Neuronal stem cell (in vitro differentiated cells): ENCODE results near the gene C4orf50.

Experiments
- DNase-seq: peaks from one replicate; pipeline ENCODE4 v3.0.0-alpha.2; 2013; ENCODE audit warnings: low spot score
- H2AFZ ChIP-seq: one replicate; pipeline ENCODE4 v1.6.1; 2013; ENCODE audit warnings: mild to moderate bottlenecking, low read length, inconsistent platforms
- H2AK5ac ChIP-seq: 2 replicates; pipeline ENCODE4 v1.6.1; 2013; ENCODE audit warnings: low read depth, mild to moderate bottlenecking, inconsistent platforms, low read length, moderate library complexity, mixed read lengths
- H2BK120ac ChIP-seq: 2 replicates; pipeline ENCODE4 v1.6.1; 2013; ENCODE audit warnings: low read depth, mild to moderate bottlenecking, inconsistent platforms, low read length, moderate library complexity, mixed read lengths
- H2BK12ac ChIP-seq: one replicate; pipeline ENCODE4 v1.6.1; 2013; ENCODE audit warnings: low read length, inconsistent platforms
- H2BK15ac ChIP-seq: 2 replicates; pipeline ENCODE4 v1.6.1; 2013; ENCODE audit warnings: mild to moderate bottlenecking, low read length, inconsistent platforms, mixed read lengths
- H2BK5ac ChIP-seq: one replicate; pipeline ENCODE4 v1.6.1; 2013; ENCODE audit warnings: inconsistent platforms, mild to moderate bottlenecking, low read length, moderate library complexity
- H3K14ac ChIP-seq: one replicate; pipeline ENCODE4 v1.6.1; 2013; ENCODE audit warnings: low read length, inconsistent platforms
- H3K18ac ChIP-seq: 2 replicates; pipeline ENCODE4 v1.6.1; 2013; ENCODE audit warnings: low read length, inconsistent platforms
- H3K23ac ChIP-seq: 2 replicates; pipeline ENCODE4 v1.6.1; 2013; ENCODE audit warnings: low read depth, mild to moderate bottlenecking, mixed read lengths, low read length, inconsistent platforms; ENCODE audit not compliant: poor library complexity
- H3K27ac ChIP-seq: replicated peaks from 3 replicates; pipeline ENCODE4 v1.5.1; 2013; ENCODE audit warnings: low read length, inconsistent platforms
- H3K27me3 ChIP-seq, 3 experiments: 2 replicates each; pipeline ENCODE4 v1.6.1; 2013; ENCODE audit warnings: low read length in 3 of 3, mild to moderate bottlenecking in 2 of 3, inconsistent platforms in 1 of 3, low read depth in 1 of 3, mixed read lengths in 1 of 3, moderate library complexity in 1 of 3; ENCODE audit not compliant: control insufficient read depth in 3 of 3, insufficient read depth in 3 of 3
- H3K36me3 ChIP-seq, 2 donors: replicated peaks in 1 of 2; 2 replicates each; pipeline ENCODE4 v1.6.1; 2013; ENCODE audit warnings: low read length in 2 of 2; ENCODE audit not compliant: control insufficient read depth in 2 of 2, insufficient read depth in 2 of 2
- H3K4ac ChIP-seq: 2 replicates; pipeline ENCODE4 v1.6.1; 2013; ENCODE audit warnings: inconsistent platforms, mild to moderate bottlenecking, low read length, moderate library complexity
- H3K4me1 ChIP-seq, 2 donors: 1 replicate in 1 of 2; 2 replicates in 1 of 2; pipeline ENCODE4 v1.6.1; 2013; ENCODE audit warnings: low read length in 2 of 2, low read depth in 1 of 2; ENCODE audit not compliant: control insufficient read depth in 2 of 2, insufficient read depth in 1 of 2
- H3K4me2 ChIP-seq: one replicate; pipeline ENCODE4 v1.6.1; 2013; ENCODE audit warnings: mild to moderate bottlenecking, low read length, inconsistent platforms; ENCODE audit not compliant: insufficient read depth, poor library complexity, severe bottlenecking
- H3K4me3 ChIP-seq, 2 donors: 2 replicates each; pipeline ENCODE4 v1.5.1; 2013; ENCODE audit warnings: low read length in 2 of 2, mild to moderate bottlenecking in 2 of 2, inconsistent platforms in 1 of 2, moderate library complexity in 1 of 2
- H3K79me1 ChIP-seq: one replicate; pipeline ENCODE4 v1.6.1; 2013; ENCODE audit warnings: low read depth, mild to moderate bottlenecking, inconsistent platforms, low read length, moderate library complexity
- H3K9ac ChIP-seq: one replicate; pipeline ENCODE4 v1.6.1; 2013; ENCODE audit warnings: mild to moderate bottlenecking, low read depth, low read length, inconsistent platforms; ENCODE audit not compliant: poor library complexity
- H3K9me3 ChIP-seq, 2 donors: replicated peaks in 1 of 2; 2 replicates each; pipeline versions ENCODE3 to v1.6.1; 2013; ENCODE audit warnings: low read length in 2 of 2, mild to moderate bottlenecking in 2 of 2, inconsistent platforms in 1 of 2, low read depth in 1 of 2, mixed read lengths in 1 of 2, moderate library complexity in 1 of 2; ENCODE audit not compliant: control insufficient read depth in 2 of 2, insufficient read depth in 1 of 2
- H4K8ac ChIP-seq: one replicate; pipeline ENCODE4 v1.6.1; 2013; ENCODE audit warnings: low read depth, mild to moderate bottlenecking, inconsistent platforms, low read length, moderate library complexity
- H4K91ac ChIP-seq: one replicate; pipeline ENCODE4 v1.6.1; 2013; ENCODE audit warnings: low read length, low read depth, mild to moderate bottlenecking, inconsistent platforms; ENCODE audit not compliant: poor library complexity
- WGBS, 2 donors: extraction: QIAGEN DNeasy Blood & Tissue Kit; methylation state at CpG; one replicate each; pipeline ENCODE4 v1.1.7; 2013; ENCODE audit warnings: missing lambda C conversion rate in 2 of 2, mixed read lengths in 1 of 2; ENCODE audit not compliant: insufficient read length in 2 of 2, insufficient replicate concordance in 1 of 2; ENCODE audit errors: extremely low coverage in 2 of 2; 5-methylcytosine and 5-hydroxymethylcytosine counted together

Gene C4orf50

GRCh38 chr4:5925419-5926200 is 92.6 kb downstream of the C4orf50 start:
- no peak overlapping the region for H4K91ac ChIP-seq
- no peak overlapping the region for H3K4ac ChIP-seq
- no peak overlapping the region for H3K18ac ChIP-seq
- no peak overlapping the region for H3K4me2 ChIP-seq
- WGBS, 2 donors: no CpG with 5 or more reads among the region's 16 CpGs
- no peak overlapping the region for H3K14ac ChIP-seq
- H3K79me1 ChIP-seq: no peaks in the 10 kb centered on the region
- H3K36me3 ChIP-seq: no peaks in the 10 kb centered on the region
- H2BK15ac ChIP-seq: no peak overlapping the region
- peaks cover 5 to 6% of the 10 kb centered on the region in 2 donors for H3K4me1 ChIP-seq
- no peak overlapping the region for H2AK5ac ChIP-seq
- H2BK12ac ChIP-seq: no peak overlapping the region
- no peak overlapping the region for H2BK120ac ChIP-seq
- H4K8ac ChIP-seq: no peak overlapping the region
- H3K4me3 ChIP-seq: no peak overlapping the region
- H3K27me3 ChIP-seq: peaks cover 0 to 46% (median 0%) of the 10 kb centered on the region in 3 experiments
- no peak overlapping the region for H3K9ac ChIP-seq
- no peak for DNase-seq
- peak overlapping the region; percentile 36 for H2AFZ ChIP-seq
- no peaks in the 10 kb centered on the region for H3K9me3 ChIP-seq
- H3K27ac ChIP-seq: no peak overlapping the region
- H2BK5ac ChIP-seq: no peak overlapping the region
- H3K23ac ChIP-seq: peak overlapping the region; percentile 15

GRCh38 chr4:5924461-5925125 is 93.6 kb downstream of the C4orf50 start:
- H3K9me3 ChIP-seq: no peaks in the 10 kb centered on the region
- H4K8ac ChIP-seq: no peak overlapping the region
- no peak overlapping the region for H2BK12ac ChIP-seq
- H3K79me1 ChIP-seq: no peaks in the 10 kb centered on the region
- H3K4ac ChIP-seq: no peak overlapping the region
- H3K9ac ChIP-seq: no peak overlapping the region
- WGBS, 2 donors: no CpG with 5 or more reads among the region's 12 CpGs
- no peak for DNase-seq
- H3K36me3 ChIP-seq: no peaks in the 10 kb centered on the region
- H2AFZ ChIP-seq: no peak overlapping the region
- no peak overlapping the region for H3K27ac ChIP-seq
- no peak overlapping the region for H2BK120ac ChIP-seq
- no peak overlapping the region for H3K14ac ChIP-seq
- peak overlapping the region; percentile 52 for H3K23ac ChIP-seq
- no peak overlapping the region for H3K18ac ChIP-seq
- H3K4me1 ChIP-seq: peaks cover 5 to 6% of the 10 kb centered on the region in 2 donors
- peak overlapping the region; percentile 57 for H2BK5ac ChIP-seq
- H3K4me3 ChIP-seq: no peak overlapping the region
- H3K27me3 ChIP-seq: peaks cover 0 to 36% (median 0%) of the 10 kb centered on the region in 3 experiments
- peak overlapping the region; percentile 40 for H2AK5ac ChIP-seq
- peak overlapping the region; percentile 30 for H2BK15ac ChIP-seq
- H4K91ac ChIP-seq: no peak overlapping the region
- no peak overlapping the region for H3K4me2 ChIP-seq

GRCh38 chr4:5923376-5923775 is 94.9 kb downstream of the C4orf50 start:
- Histone ChIP-seq H3K27ac (no peak overlapping the region), H3K36me3 (no peaks in the 10 kb centered on the region), H3K4me1 (peaks cover 5 to 6% of the 10 kb centered on the region in 2 donors), H4K91ac (no peak overlapping the region), H2BK12ac (no peak overlapping the region), H3K27me3 (peaks cover 0 to 32% (median 0%) of the 10 kb centered on the region in 3 experiments), H2BK120ac (no peak overlapping the region), H2BK5ac (no peak overlapping the region), H2AK5ac (no peak overlapping the region), H3K23ac (no peak overlapping the region), H4K8ac (no peak overlapping the region), H3K9me3 (no peaks in the 10 kb centered on the region), H3K4me2 (no peak overlapping the region), H3K4me3 (no peak overlapping the region), H3K4ac (no peak overlapping the region), H3K14ac (no peak overlapping the region), H3K79me1 (no peaks in the 10 kb centered on the region), H2BK15ac (no peak overlapping the region), H2AFZ (no peak overlapping the region), H3K9ac (peak overlapping the region; percentile 25), H3K18ac (no peak overlapping the region)
- no peak for DNase-seq
- no CpG with 5 or more reads among the region's 6 CpGs for WGBS, 2 donors

GRCh38 chr4:5922556-5922955 is 95.7 kb downstream of the C4orf50 start:
- no peak overlapping the region for H2AK5ac ChIP-seq
- no peaks in the 10 kb centered on the region for H3K79me1 ChIP-seq
- no CpG with 5 or more reads among the region's 3 CpGs for WGBS, 2 donors
- no peak overlapping the region for H3K27ac ChIP-seq
- peaks cover 5 to 6% of the 10 kb centered on the region in 2 donors for H3K4me1 ChIP-seq
- peak overlapping the region in 1 of 2 donors; percentile 23 for H3K4me3 ChIP-seq
- no peak overlapping the region for H2BK5ac ChIP-seq
- H3K9ac ChIP-seq: no peak overlapping the region
- H3K9me3 ChIP-seq: no peaks in the 10 kb centered on the region
- no peak overlapping the region for H4K8ac ChIP-seq
- H3K14ac ChIP-seq: no peak overlapping the region
- H4K91ac ChIP-seq: no peak overlapping the region
- no peak overlapping the region for H2BK120ac ChIP-seq
- H3K4me2 ChIP-seq: no peak overlapping the region
- H2BK15ac ChIP-seq: no peak overlapping the region
- peaks cover 0 to 28% (median 0%) of the 10 kb centered on the region in 3 experiments for H3K27me3 ChIP-seq
- no peak for DNase-seq
- no peak overlapping the region for H2BK12ac ChIP-seq
- H2AFZ ChIP-seq: no peak overlapping the region
- no peak overlapping the region for H3K23ac ChIP-seq
- no peak overlapping the region for H3K18ac ChIP-seq
- no peaks in the 10 kb centered on the region for H3K36me3 ChIP-seq
- H3K4ac ChIP-seq: no peak overlapping the region
